Measurements from ENCODE around the gene SYAP1. TPM values are rescaled to one million over a fixed set of nuclear protein-coding genes. Genes with fewer than 3 reads are reported as not detected.

The SYAP1 gene
- total and polyA plus RNA-seq, 10 of the 15 experiments (the other 5 are each of a cell fraction or from before 2014, with no cell fraction given): 5.9 to 29.9 (median 16.2) TPM

DNA sequence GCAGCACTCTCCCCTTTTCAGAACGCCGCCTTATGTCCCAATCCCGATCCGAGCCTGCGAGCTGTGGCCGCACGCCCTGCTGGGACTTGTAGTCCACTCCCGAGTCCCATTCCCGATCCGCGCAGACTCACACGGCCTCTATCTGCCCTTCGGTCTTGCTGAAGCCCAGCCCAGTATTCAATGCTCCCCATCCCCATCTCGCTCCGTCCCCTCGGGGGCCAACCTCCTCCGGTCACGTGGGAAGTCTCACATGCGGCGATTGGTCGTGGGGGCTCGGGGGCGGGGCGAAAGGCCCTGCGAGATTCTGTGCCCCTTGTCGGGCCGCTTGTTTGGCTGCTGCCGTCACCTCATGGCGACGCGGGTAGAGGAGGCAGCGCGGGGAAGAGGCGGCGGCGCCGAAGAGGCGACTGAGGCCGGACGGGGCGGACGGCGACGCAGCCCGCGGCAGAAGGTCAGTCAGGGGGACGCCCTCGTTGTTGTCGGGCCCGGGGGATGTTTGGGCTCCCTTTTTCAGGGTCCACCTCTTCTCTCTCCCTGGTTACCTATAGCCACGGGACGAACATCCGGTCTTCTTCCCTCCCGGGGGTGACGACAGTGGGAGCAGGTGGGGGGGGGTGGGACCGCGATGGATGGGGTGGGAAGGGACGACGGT is 66.9 kb downstream of the SYAP1 start, which contains the start of gene TXLNG (continued):
- TF ChIP-seq E2F8 (IDR thresholded peaks at IDR 0.05; ENCODE audit: low read depth, partially characterized antibody): no peak
- no peak for TF ChIP-seq CEBPB (IDR thresholded peaks at IDR 0.05; ENCODE audit: borderline replicate concordance in 1 of 2, low read depth in 2 of 2, low read length in 2 of 2)
- TF ChIP-seq RB1 (IDR thresholded peaks at IDR 0.05; ENCODE audit: borderline replicate concordance): peak; percentile 28; the same call in 1 of the 2 replicates
- TF ChIP-seq ZNF384 (IDR thresholded peaks at IDR 0.05; ENCODE audit: borderline replicate concordance, low read depth, low read length): no peak
- peak; percentile 30; the same call in 1 of the 2 replicates for TF ChIP-seq ATF7 (IDR thresholded peaks at IDR 0.05; ENCODE audit: low read depth)
- 0 out of 2 replicates have a peak, but pooled peaks have one; percentile 16 for TF ChIP-seq CBFB (IDR thresholded peaks at IDR 0.05; ENCODE audit: low read depth)
- TF ChIP-seq CREB1 (IDR thresholded peaks at IDR 0.05; ENCODE audit: low read depth): peak; percentile 96
- TF ChIP-seq SMC3 (IDR thresholded peaks at IDR 0.05; ENCODE audit: borderline replicate concordance, low read length): no peak
- TF ChIP-seq BCL11A (IDR thresholded peaks at IDR 0.05; ENCODE audit: low read depth, low read length): no peak
- TF ChIP-seq ELK1 (IDR thresholded peaks at IDR 0.05; ENCODE audit: low read depth, low read length): 0 out of 2 replicates have a peak, but pooled peaks have one; percentile 21
- no peak for TF ChIP-seq SUZ12 (IDR thresholded peaks at IDR 0.05; ENCODE audit: unreplicated experiment)
- TF ChIP-seq, protein P1, sequence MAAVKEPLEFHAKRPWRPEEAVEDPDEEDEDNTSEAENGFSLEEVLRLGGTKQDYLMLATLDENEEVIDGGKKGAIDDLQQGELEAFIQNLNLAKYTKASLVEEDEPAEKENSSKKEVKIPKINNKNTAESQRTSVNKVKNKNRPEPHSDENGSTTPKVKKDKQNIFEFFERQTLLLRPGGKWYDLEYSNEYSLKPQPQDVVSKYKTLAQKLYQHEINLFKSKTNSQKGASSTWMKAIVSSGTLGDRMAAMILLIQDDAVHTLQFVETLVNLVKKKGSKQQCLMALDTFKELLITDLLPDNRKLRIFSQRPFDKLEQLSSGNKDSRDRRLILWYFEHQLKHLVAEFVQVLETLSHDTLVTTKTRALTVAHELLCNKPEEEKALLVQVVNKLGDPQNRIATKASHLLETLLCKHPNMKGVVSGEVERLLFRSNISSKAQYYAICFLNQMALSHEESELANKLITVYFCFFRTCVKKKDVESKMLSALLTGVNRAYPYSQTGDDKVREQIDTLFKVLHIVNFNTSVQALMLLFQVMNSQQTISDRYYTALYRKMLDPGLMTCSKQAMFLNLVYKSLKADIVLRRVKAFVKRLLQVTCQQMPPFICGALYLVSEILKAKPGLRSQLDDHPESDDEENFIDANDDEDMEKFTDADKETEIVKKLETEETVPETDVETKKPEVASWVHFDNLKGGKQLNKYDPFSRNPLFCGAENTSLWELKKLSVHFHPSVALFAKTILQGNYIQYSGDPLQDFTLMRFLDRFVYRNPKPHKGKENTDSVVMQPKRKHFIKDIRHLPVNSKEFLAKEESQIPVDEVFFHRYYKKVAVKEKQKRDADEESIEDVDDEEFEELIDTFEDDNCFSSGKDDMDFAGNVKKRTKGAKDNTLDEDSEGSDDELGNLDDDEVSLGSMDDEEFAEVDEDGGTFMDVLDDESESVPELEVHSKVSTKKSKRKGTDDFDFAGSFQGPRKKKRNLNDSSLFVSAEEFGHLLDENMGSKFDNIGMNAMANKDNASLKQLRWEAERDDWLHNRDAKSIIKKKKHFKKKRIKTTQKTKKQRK (IDR thresholded peaks at IDR 0.05; ENCODE audit: low read depth, low read length): no peak
- TF ChIP-seq KLF5 (IDR thresholded peaks at IDR 0.05; ENCODE audit: partially characterized antibody): no peak
- no peak for TF ChIP-seq BACH1 (IDR thresholded peaks at IDR 0.05; ENCODE audit: borderline replicate concordance)
- peak; percentile 69 for TF ChIP-seq MXI1 (IDR thresholded peaks at IDR 0.05; ENCODE audit: low read depth, low read length)
- TF ChIP-seq TBL1XR1 (IDR thresholded peaks at IDR 0.05; ENCODE audit: low read depth, low read length): no peak
- TF ChIP-seq KAT2A (conservative IDR thresholded peaks at IDR 0.05; ENCODE audit: control insufficient read depth, low read depth, low read length): no peak
- no peak for TF ChIP-seq STAT1 (conservative IDR thresholded peaks at IDR 0.05)
- no peak for TF ChIP-seq ATF2 (IDR thresholded peaks at IDR 0.05; ENCODE audit: low read length)
- TF ChIP-seq, protein P2, sequence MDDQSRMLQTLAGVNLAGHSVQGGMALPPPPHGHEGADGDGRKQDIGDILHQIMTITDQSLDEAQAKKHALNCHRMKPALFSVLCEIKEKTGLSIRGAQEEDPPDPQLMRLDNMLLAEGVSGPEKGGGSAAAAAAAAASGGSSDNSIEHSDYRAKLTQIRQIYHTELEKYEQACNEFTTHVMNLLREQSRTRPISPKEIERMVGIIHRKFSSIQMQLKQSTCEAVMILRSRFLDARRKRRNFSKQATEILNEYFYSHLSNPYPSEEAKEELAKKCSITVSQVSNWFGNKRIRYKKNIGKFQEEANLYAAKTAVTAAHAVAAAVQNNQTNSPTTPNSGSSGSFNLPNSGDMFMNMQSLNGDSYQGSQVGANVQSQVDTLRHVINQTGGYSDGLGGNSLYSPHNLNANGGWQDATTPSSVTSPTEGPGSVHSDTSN (IDR thresholded peaks at IDR 0.05; ENCODE audit: insufficient replicate concordance, low read depth, low read length): no peak
- no peak; the same call in 1 of the 2 replicates for TF ChIP-seq SMARCA5 (IDR thresholded peaks at IDR 0.05)
